ENCODE measurements around the gene AIG1. TPM values are rescaled to one million over a fixed set of nuclear protein-coding genes. Genes with fewer than 3 reads are reported as not detected.

AIG1 gene
- total and polyA plus RNA-seq, 2 of the 4 experiments (the other 2 are of a cell fraction): 21.3 to 27.1 TPM

DNA sequence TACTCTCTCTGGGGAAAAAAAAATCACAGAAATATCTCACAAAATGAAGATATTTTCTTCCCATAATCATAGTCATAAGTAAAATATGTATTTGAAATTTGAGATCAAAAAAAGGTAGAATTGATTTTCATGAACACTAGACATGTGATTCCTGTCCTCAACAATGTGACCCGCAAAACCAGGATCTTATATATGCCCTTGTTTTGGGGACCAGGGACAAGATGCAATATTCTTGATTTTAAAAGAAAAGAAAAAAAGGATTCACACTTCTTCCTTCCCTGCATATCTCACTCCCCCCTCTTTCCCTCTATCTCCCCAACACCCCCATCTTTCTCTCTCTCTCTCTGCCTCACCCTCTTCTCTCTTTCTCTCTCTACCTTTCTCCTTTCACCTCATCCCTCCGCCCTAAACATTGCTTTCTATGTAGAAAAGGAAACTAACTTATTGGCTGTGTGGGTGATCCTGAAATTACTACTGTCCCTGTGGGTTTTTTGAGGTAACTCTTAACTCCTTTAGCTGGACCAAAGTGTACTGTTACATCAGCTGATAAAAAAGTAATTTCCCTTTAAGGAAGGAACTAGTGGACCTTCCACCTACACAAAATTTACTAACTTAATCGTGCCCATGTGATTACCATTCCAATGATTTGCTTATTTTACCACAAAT is 85.6 kb downstream of the AIG1 start:
- no peak overlapping the region for H2AK5ac ChIP-seq (ENCODE audit: low read depth, low read length)
- H3K9me3 ChIP-seq (ENCODE audit: control insufficient read depth, insufficient read depth, low read length): no peaks in the 10 kb centered on the region
- no peak overlapping the region for H2BK5ac ChIP-seq (ENCODE audit: low read depth, low read length, poor library complexity, severe bottlenecking)
- H3K4me3 ChIP-seq (ENCODE audit: insufficient read depth, low read depth, low read length): no peak overlapping the region
- BruUV-seq (replicated peaks): no TSS peak
- H3K9ac ChIP-seq (ENCODE audit: low read depth, low read length): no peak overlapping the region
- no peak overlapping the region for H4K8ac ChIP-seq (ENCODE audit: low read depth in 2 of 2, low read length in 2 of 2)
- TF ChIP-seq NFE2L2 (IDR thresholded peaks at IDR 0.05; ENCODE audit: low read depth, low read length) (no peak), CEBPB (IDR thresholded peaks at IDR 0.05; ENCODE audit: low read depth, low read length) (no peak), MXI1 (IDR thresholded peaks at IDR 0.05; ENCODE audit: borderline replicate concordance, low read depth, low read length) (no peak), ELK1 (IDR thresholded peaks at IDR 0.05; ENCODE audit: borderline replicate concordance, low read depth, low read length) (no peak)
- TF ChIP-seq, protein P1, sequence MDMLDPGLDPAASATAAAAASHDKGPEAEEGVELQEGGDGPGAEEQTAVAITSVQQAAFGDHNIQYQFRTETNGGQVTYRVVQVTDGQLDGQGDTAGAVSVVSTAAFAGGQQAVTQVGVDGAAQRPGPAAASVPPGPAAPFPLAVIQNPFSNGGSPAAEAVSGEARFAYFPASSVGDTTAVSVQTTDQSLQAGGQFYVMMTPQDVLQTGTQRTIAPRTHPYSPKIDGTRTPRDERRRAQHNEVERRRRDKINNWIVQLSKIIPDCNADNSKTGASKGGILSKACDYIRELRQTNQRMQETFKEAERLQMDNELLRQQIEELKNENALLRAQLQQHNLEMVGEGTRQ (IDR thresholded peaks at IDR 0.05; ENCODE audit: low read depth, low read length): no peak
- no peaks in the 10 kb centered on the region for H4K20me1 ChIP-seq (ENCODE audit: insufficient read depth, low read length)
- H3K56ac ChIP-seq (ENCODE audit: extremely low read depth, insufficient read depth, low read length): no peak overlapping the region
- no peak overlapping the region for H2AFZ ChIP-seq (replicated peaks; ENCODE audit: low read length, poor library complexity)
- no peak overlapping the region for H3K27ac ChIP-seq (ENCODE audit: insufficient read depth, low read length)
- H2BK15ac ChIP-seq (ENCODE audit: low read depth, low read length): no peak overlapping the region
- DNase-seq (no peak), ATAC-seq (ENCODE audit: low read depth) (no peak)
- dilution Hi-C loops (cut with HindIII; ENCODE audit: low sequenced_read_pairs, unreplicated experiment) (no loop called here), in situ Hi-C loops (cut with MboI; ENCODE audit: low sequenced_read_pairs) (no loop called here), intact Hi-C loops (cut with micrococcal nuclease) (no loop called here)
- 0 out of 2 replicates have a peak, but pooled peaks cover 2% of the 10 kb centered on the region for H3K36me3 ChIP-seq (ENCODE audit: control insufficient read depth, insufficient read depth, low read length)
- H3K4me2 ChIP-seq (ENCODE audit: low read depth, low read length): no peak overlapping the region
- H3K14ac ChIP-seq (replicated peaks; ENCODE audit: low read depth, low read length): no peak overlapping the region
- H3K4ac ChIP-seq (ENCODE audit: low read depth, low read length): no peak overlapping the region
- H4K5ac ChIP-seq (ENCODE audit: low read depth, low read length): no peak overlapping the region
- 100% methylated on average over 1 of the region's 3 CpGs; no CpG with 5 or more reads in 1 of the 2 experiments for WGBS, 2 experiments (ENCODE audit: extremely low coverage in 2 of 2, insufficient read length in 1 of 2)
- H3K18ac ChIP-seq (ENCODE audit: low read depth, low read length): no peak overlapping the region
- no peak overlapping the region for H2BK120ac ChIP-seq (ENCODE audit: low read depth, low read length)
- H3K23ac ChIP-seq (ENCODE audit: low read depth, low read length): no peak overlapping the region
- H3K9me1 ChIP-seq (ENCODE audit: insufficient read depth, low read length): no peaks in the 10 kb centered on the region
- no peak overlapping the region for H2BK20ac ChIP-seq (ENCODE audit: low read depth, low read length)
- no peaks in the 10 kb centered on the region for H3K4me1 ChIP-seq (ENCODE audit: control insufficient read depth, insufficient read depth, low read length)
- ChIA-PET POLR2A (ENCODE audit: unreplicated experiment) (no interaction called here), CTCF (no interaction called here)
- H2AK9ac ChIP-seq (replicated peaks; ENCODE audit: low read depth, low read length, poor library complexity): no peak overlapping the region
- no peaks in the 10 kb centered on the region for H3K79me1 ChIP-seq (ENCODE audit: low read depth in 1 of 2, low read length in 2 of 2)
- no peak overlapping the region for H4K91ac ChIP-seq (ENCODE audit: insufficient read depth, low read depth, low read length)
- no peaks in the 10 kb centered on the region for H3K27me3 ChIP-seq (ENCODE audit: control insufficient read depth, insufficient read depth, low read length)
